OCI-LY7 (cell line): ENCODE measurements around the gene PRKD3.

Experiments used
- EZH2phosphoT487 ChIP-seq: fragments of 200-600 bp; sonication (generic); IDR thresholded peaks from 2 replicates; pipeline ENCODE4 v1.6.1; 2018; ENCODE audit warnings: low read depth, borderline replicate concordance, mild to moderate bottlenecking, mixed run types, antibody characterized with exemption, low read length, moderate library complexity, mixed read lengths
- TF ChIP-seq, protein P1 (sequence below): fragments of 200-600 bp; sonication (generic); conservative IDR thresholded peaks from 2 replicates; pipeline ENCODE4 v1.5.1; 2014; ENCODE audit warnings: mild to moderate bottlenecking, antibody characterized with exemption, low read length, moderate library complexity, mixed read lengths

DNA sequence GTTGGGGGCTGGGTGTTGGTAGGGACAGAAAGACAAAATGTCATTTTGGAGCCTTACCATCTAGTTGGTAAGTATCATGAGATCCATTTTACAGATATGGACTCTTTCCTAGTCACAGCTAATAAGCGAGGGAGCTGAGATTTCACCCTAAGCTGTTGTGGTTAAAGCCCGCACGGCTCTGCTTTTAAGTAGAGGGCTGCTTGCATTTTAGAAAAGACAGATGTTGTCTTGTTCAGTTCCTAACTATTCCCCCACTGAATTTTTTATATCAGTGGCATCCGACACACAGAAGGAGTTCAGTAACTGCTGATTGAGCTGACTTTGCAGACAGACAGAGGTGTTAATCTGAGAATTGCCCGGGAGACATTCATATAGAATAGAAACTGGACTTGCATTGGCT is 23.5 kb upstream of the PRKD3 start:
- TF ChIP-seq, protein P1, sequence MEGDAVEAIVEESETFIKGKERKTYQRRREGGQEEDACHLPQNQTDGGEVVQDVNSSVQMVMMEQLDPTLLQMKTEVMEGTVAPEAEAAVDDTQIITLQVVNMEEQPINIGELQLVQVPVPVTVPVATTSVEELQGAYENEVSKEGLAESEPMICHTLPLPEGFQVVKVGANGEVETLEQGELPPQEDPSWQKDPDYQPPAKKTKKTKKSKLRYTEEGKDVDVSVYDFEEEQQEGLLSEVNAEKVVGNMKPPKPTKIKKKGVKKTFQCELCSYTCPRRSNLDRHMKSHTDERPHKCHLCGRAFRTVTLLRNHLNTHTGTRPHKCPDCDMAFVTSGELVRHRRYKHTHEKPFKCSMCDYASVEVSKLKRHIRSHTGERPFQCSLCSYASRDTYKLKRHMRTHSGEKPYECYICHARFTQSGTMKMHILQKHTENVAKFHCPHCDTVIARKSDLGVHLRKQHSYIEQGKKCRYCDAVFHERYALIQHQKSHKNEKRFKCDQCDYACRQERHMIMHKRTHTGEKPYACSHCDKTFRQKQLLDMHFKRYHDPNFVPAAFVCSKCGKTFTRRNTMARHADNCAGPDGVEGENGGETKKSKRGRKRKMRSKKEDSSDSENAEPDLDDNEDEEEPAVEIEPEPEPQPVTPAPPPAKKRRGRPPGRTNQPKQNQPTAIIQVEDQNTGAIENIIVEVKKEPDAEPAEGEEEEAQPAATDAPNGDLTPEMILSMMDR = no peak
- no peak for TF ChIP-seq EZH2phosphoT487
